Gastrocnemius medialis (tissue), 4 donors: ENCODE results near the gene STK4. TPM values are rescaled to one million over a fixed set of nuclear protein-coding genes. Genes with fewer than 3 reads are reported as not detected.

Source experiments
- ATAC-seq, 2 donors: fragments of 150-250 bp; one replicate each; pipeline ENCODE4 v1.9.1; 2016
- DNase-seq, 2 donors: peaks; one replicate each; pipeline ENCODE4 v3.0.0-alpha.2; 2019
- H3K27ac ChIP-seq, 4 donors: fragments of 200-600 bp; sonication (generic); 1 replicate in 1 of 4; 2 replicates in 3 of 4; pipeline ENCODE4 v1.5.1; 2016 to 2018; ENCODE audit warnings: mild to moderate bottlenecking in 2 of 4, moderate library complexity in 1 of 4
- H3K27me3 ChIP-seq, 3 donors: fragments of 200-600 bp; sonication (generic) in 2 of 3; 1 replicate in 1 of 3; 2 replicates in 2 of 3; pipeline versions ENCODE4 v1.5.1 to v1.6.0; 2016 to 2019; ENCODE audit warnings: mild to moderate bottlenecking in 1 of 3, moderate library complexity in 1 of 3
- H3K36me3 ChIP-seq, 2 donors: fragments of 200-600 bp; sonication (generic) in 1 of 2; one replicate each; pipeline ENCODE4 v1.5.1; 2017 to 2018
- H3K4me1 ChIP-seq, 2 donors: fragments of 200-600 bp; sonication (generic) in 1 of 2; one replicate each; pipeline ENCODE4 v1.5.1; 2016 to 2017; ENCODE audit warnings: mild to moderate bottlenecking in 2 of 2
- H3K4me3 ChIP-seq, 4 donors: fragments of 200-600 bp; sonication (generic) in 3 of 4; 1 replicate in 1 of 4; 2 replicates in 3 of 4; pipeline ENCODE4 v1.5.1; 2016 to 2019; ENCODE audit warnings: mild to moderate bottlenecking in 2 of 4
- H3K9me3 ChIP-seq, 3 donors: fragments of 200-600 bp; sonication (generic) in 2 of 3; 1 replicate in 1 of 3; 2 replicates in 2 of 3; pipeline ENCODE4 v1.5.1; 2016 to 2019
- CTCF ChIP-seq, 5 experiments: fragments of 450-650 bp in 3 of 5; fragments of 200-600 bp in 2 of 5; sonication (generic) in 2 of 5; IDR thresholded peaks in 4 of 5; conservative IDR thresholded peaks in 1 of 5; 1 replicate in 4 of 5; 2 replicates in 1 of 5; pipeline ENCODE4 v1.5.1; 2016 to 2019; ENCODE audit warnings: antibody characterized with exemption in 5 of 5, mild to moderate bottlenecking in 3 of 5, moderate library complexity in 3 of 5
- POLR2A ChIP-seq, 2 donors: fragments of 450-650 bp; IDR thresholded peaks; one replicate each; pipeline ENCODE4 v1.6.1; 2017; ENCODE audit warnings: antibody characterized with exemption in 2 of 2, mild to moderate bottlenecking in 2 of 2, moderate library complexity in 2 of 2
- in situ Hi-C, 4 donors: fragments of 200-750 bp; cut with MboI; loops; one replicate each; pipeline versions ENCODE4 v1.15.0 to v1.8.0; 2017; ENCODE audit warnings: low sequenced_read_pairs in 4 of 4
- intact Hi-C: fragments of 100-400 bp; cut with DNase I; formaldehyde crosslinking; loops from one replicate; pipeline ENCODE4 v1.15.1; 2023; ENCODE audit warnings: low total_unique reads
- total RNA-seq, 4 donors: library from RNA; depleted of rRNA; stranded (reverse); fragments of >200 nt; gene quantifications; one replicate each; pipeline versions ENCODE4 v1.1.0 to v1.2.3, GENCODE V29; 2016

Gene STK4
- total RNA-seq, 4 donors from 2014 or later: 4.5 to 6.4 (median 5.5) TPM

GRCh38 chr20:44959638-44960102, 6.6 kb upstream of the STK4 start:
- in situ Hi-C loops (loop anchor here in 1 of 4 donors (25.0 kb wide), 1 partner anchor 103 kb away; no protein-coding TSS in a partner anchor), intact Hi-C loops (loop anchor here (2.0 to 10.0 kb wide), 3 partner anchors 75 to 1365 kb away; partner anchors contain the start of genes IFT52, OSER1 and YWHAB)
- Histone ChIP-seq H3K4me1 (peaks cover 17 to 20% of the 10 kb centered on the region in 2 donors), H3K27me3 (no peaks in the 10 kb centered on the region), H3K36me3 (peaks cover 0 to 17% of the 10 kb centered on the region in 2 donors), H3K27ac (peak overlapping the region; percentile 80 to 91 (median 86)), H3K9me3 (no peaks in the 10 kb centered on the region), H3K4me3 (peak overlapping the region; percentile 70 to 96 (median 82))
- TF ChIP-seq POLR2A (IDR thresholded peaks at IDR 0.05) (no peak), CTCF (IDR thresholded peaks at IDR 0.05 in 4 of 5, conservative IDR thresholded peaks at IDR 0.05 in 1 of 5) (peak in 1 of 5 experiments; percentile 10)
- ATAC-seq: peak in 1 of 2 donors; percentile 43
- no peak for DNase-seq

- DNase-seq (peak; percentile 90 to 91), ATAC-seq (peak; percentile 96 to 97)
- peaks cover 0 to 11% of the 10 kb centered on the region in 2 donors for H3K36me3 ChIP-seq
- in situ Hi-C loops (loop anchor here in 1 of 4 donors (25.0 kb wide), 1 partner anchor 102 kb away; no protein-coding TSS in a partner anchor), intact Hi-C loops (loop anchor here (2.0 to 10.0 kb wide), 3 partner anchors 75 to 1365 kb away; partner anchors contain the start of genes IFT52, OSER1 and YWHAB)
- H3K4me3 ChIP-seq: peak within 1 kb of the TSS; percentile 70 to 96 (median 82)
- H3K9me3 ChIP-seq: no peaks in the 10 kb centered on the region
- peak within 1 kb of the TSS; percentile 80 to 91 (median 86) for H3K27ac ChIP-seq
- peak; percentile 82 to 92 for TF ChIP-seq POLR2A (IDR thresholded peaks at IDR 0.05)
- peak in 1 of 5 experiments; percentile 8 for TF ChIP-seq CTCF (IDR thresholded peaks at IDR 0.05 in 4 of 5, conservative IDR thresholded peaks at IDR 0.05 in 1 of 5)
- no peaks in the 10 kb centered on the region for H3K27me3 ChIP-seq
- peaks cover 17 to 20% of the 10 kb centered on the region in 2 donors for H3K4me1 ChIP-seq
These were observed 6.0 kb upstream of the STK4 start, which contains the start of gene TOMM34 for GRCh38 chr20:44960103-44960852. TSS of gene TOMM34 (minus strand) at chr20:44960397. CDS start at chr20:44960333, 64 bp downstream.

- ATAC-seq: no peak
- Histone ChIP-seq H3K4me3 (peak overlapping the region in 1 of 4 donors; percentile 84), H3K36me3 (peaks cover 0 to 2% of the 10 kb centered on the region in 2 donors), H3K27me3 (no peaks in the 10 kb centered on the region), H3K4me1 (peaks cover 20 to 23% of the 10 kb centered on the region in 2 donors), H3K9me3 (no peaks in the 10 kb centered on the region), H3K27ac (peak overlapping the region; percentile 80 to 91 (median 86))
- TF ChIP-seq CTCF (IDR thresholded peaks at IDR 0.05 in 4 of 5, conservative IDR thresholded peaks at IDR 0.05 in 1 of 5) (no peak), POLR2A (IDR thresholded peaks at IDR 0.05) (no peak)
- intact Hi-C loops: loop anchor here (2.0 to 10.0 kb wide), 3 partner anchors 76 to 1366 kb away; partner anchors contain the start of genes IFT52, OSER1 and YWHAB
- DNase-seq: no peak
- in situ Hi-C loops: loop anchor here in 1 of 4 donors (25.0 kb wide), 1 partner anchor 101 kb away; no protein-coding TSS in a partner anchor
These were observed 5.1 kb upstream of the STK4 start for GRCh38 chr20:44961011-44961869.

- DNase-seq (no peak), ATAC-seq (no peak)
- Histone ChIP-seq H3K4me3 (no peak overlapping the region), H3K27me3 (no peaks in the 10 kb centered on the region), H3K4me1 (peaks cover 23 to 25% of the 10 kb centered on the region in 2 donors), H3K9me3 (no peaks in the 10 kb centered on the region), H3K36me3 (no peaks in the 10 kb centered on the region), H3K27ac (no peak overlapping the region)
- no peak for TF ChIP-seq CTCF (IDR thresholded peaks at IDR 0.05 in 4 of 5, conservative IDR thresholded peaks at IDR 0.05 in 1 of 5)
- TF ChIP-seq POLR2A (IDR thresholded peaks at IDR 0.05): no peak
- in situ Hi-C loops (loop anchor here in 1 of 4 donors (25.0 kb wide), 1 partner anchor 100 kb away; no protein-coding TSS in a partner anchor), intact Hi-C loops (loop anchor here (2.0 to 10.0 kb wide), 3 partner anchors 77 to 1367 kb away; partner anchors contain the start of genes IFT52, OSER1 and YWHAB)
These were observed 4.4 kb upstream of the STK4 start for GRCh38 chr20:44961870-44962267.
